ENCODE measurements around the gene ANKMY1.

DNA sequence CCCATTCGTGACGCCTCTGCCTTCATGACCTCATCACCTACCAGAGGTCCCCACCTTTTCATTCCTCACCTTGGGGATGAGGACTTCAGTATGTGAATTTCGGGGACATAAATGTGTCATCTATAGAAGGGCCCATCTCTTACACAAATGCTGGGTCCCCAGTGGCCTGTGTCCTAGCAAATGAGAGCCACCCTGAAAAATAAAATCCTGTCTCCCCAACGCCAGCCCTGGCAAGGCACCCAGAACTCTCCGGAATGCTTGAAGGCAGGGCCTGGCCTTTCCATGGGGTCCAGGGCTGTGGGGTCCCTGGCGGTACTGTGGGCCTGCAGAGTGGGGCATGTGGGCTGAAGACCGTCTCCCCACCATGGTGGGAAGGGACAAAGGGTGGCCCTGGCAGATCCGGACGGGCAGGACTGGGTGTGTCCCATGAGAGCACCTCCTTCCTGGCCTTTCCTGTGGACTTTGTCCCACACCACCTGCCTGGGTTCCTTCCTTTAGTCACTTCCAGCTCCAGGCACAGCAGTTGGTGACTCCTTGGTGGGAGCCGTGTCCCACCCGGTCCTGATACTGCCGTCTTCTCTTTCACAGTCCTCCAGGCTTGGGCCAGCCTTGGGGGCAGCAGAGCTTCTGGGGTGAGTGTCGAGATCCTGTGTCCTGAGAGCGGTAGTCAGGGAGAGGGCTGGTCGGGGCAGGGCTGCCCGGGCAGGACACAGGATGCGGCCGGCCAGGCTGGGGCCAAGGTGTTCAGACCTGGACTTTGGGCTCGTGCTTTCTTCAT lies 47.3 kb upstream of the ANKMY1 start:
- TF ChIP-seq POLR2A (IDR thresholded peaks at IDR 0.05), result peak; percentile 95
- TF ChIP-seq, protein P1, sequence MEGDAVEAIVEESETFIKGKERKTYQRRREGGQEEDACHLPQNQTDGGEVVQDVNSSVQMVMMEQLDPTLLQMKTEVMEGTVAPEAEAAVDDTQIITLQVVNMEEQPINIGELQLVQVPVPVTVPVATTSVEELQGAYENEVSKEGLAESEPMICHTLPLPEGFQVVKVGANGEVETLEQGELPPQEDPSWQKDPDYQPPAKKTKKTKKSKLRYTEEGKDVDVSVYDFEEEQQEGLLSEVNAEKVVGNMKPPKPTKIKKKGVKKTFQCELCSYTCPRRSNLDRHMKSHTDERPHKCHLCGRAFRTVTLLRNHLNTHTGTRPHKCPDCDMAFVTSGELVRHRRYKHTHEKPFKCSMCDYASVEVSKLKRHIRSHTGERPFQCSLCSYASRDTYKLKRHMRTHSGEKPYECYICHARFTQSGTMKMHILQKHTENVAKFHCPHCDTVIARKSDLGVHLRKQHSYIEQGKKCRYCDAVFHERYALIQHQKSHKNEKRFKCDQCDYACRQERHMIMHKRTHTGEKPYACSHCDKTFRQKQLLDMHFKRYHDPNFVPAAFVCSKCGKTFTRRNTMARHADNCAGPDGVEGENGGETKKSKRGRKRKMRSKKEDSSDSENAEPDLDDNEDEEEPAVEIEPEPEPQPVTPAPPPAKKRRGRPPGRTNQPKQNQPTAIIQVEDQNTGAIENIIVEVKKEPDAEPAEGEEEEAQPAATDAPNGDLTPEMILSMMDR (IDR thresholded peaks at IDR 0.05), result no peak
